NCI-H345 treated with DMSO at 0.1 percent for 48 hours (cell line): ENCODE data around the gene FAM83G.
"Not testable (repeated sequence)": the region's sequence is repeated elsewhere in the genome, so short reads cannot be mapped to it uniquely, and the experiment has no call there.

Source experiments
- DNase-seq: peaks from one replicate; lab custom pipeline; 2025; ENCODE audit not compliant: unreplicated experiment; lab: John Stamatoyannopoulos, UW

The FAM83G gene

GRCh38 chr17:19004421-19005136 lies at the start of gene FAM83G:
FAM83G (minus strand) TSS chr17:19004764; CDS start chr17:19004041, 723 bp downstream.
- DNase-seq = no peak

GRCh38 chr17:19048826-19049225 lies 44.3 kb upstream of the FAM83G start:
- not testable (repeated sequence) for DNase-seq

GRCh38 chr17:19047510-19047909 lies 42.9 kb upstream of the FAM83G start:
- not testable (repeated sequence) for DNase-seq

GRCh38 chr17:19046782-19047375 lies 42.3 kb upstream of the FAM83G start, which contains the start of gene GRAP:
GRAP (minus strand) TSS chr17:19046957; CDS start chr17:19046926, 31 bp downstream.
- DNase-seq = not testable (repeated sequence)

- DNase-seq = not testable (repeated sequence)
These were observed 40.1 kb upstream of the FAM83G start for GRCh38 chr17:19044643-19045042.

- not testable (repeated sequence) for DNase-seq
These were observed 38.5 kb upstream of the FAM83G start for GRCh38 chr17:19043032-19043431.

- DNase-seq = not testable (repeated sequence)
These were observed 37.8 kb upstream of the FAM83G start for GRCh38 chr17:19042369-19042768.

- not testable (repeated sequence) for DNase-seq
These were observed 37.3 kb upstream of the FAM83G start for GRCh38 chr17:19041871-19042270.

- DNase-seq = not testable (repeated sequence)
These were observed 35.8 kb upstream of the FAM83G start for GRCh38 chr17:19040350-19040749.

GRCh38 chr17:19038730-19039129 lies 34.2 kb upstream of the FAM83G start:
- not testable (repeated sequence) for DNase-seq

- not testable (repeated sequence) for DNase-seq
These were observed 33.4 kb upstream of the FAM83G start for GRCh38 chr17:19038007-19038406.

- DNase-seq = not testable (repeated sequence)
These were observed 33.0 kb upstream of the FAM83G start for GRCh38 chr17:19037547-19037946.

GRCh38 chr17:19036186-19036585 lies 31.6 kb upstream of the FAM83G start:
- not testable (repeated sequence) for DNase-seq

- DNase-seq = not testable (repeated sequence)
These were observed 27.9 kb upstream of the FAM83G start for GRCh38 chr17:19032377-19032988.

- not testable (repeated sequence) for DNase-seq
These were observed 27.2 kb upstream of the FAM83G start for GRCh38 chr17:19031729-19032128.

GRCh38 chr17:19030771-19031449 lies 26.3 kb upstream of the FAM83G start:
- DNase-seq = not testable (repeated sequence)

GRCh38 chr17:19029740-19030139 lies 25.2 kb upstream of the FAM83G start:
- not testable (repeated sequence) for DNase-seq

GRCh38 chr17:19028671-19029070 lies 24.1 kb upstream of the FAM83G start:
- DNase-seq = not testable (repeated sequence)

GRCh38 chr17:19024101-19025078 lies 19.8 kb upstream of the FAM83G start:
- DNase-seq = no peak
